Right lobe of liver (tissue), 6 donors: ENCODE results near the gene KHDC1L. TPM values are rescaled to one million over a fixed set of nuclear protein-coding genes. Genes with fewer than 3 reads are reported as not detected.

Source experiments
- ATAC-seq, 4 donors: fragments of 200-7000 bp; cut with Tn5 transposase; one replicate each; pipeline ENCODE4 v1.9.1; 2020; ENCODE audit warnings: mild to moderate bottlenecking in 4 of 4, moderate library complexity in 4 of 4
- DNase-seq, 3 donors: peaks; one replicate each; pipeline ENCODE4 v3.0.0-alpha.2; 2020
- H3K27ac ChIP-seq, 3 donors: fragments of 200-600 bp; one replicate each; pipeline ENCODE4 v1.8.0; 2022
- H3K27me3 ChIP-seq, 2 donors: fragments of 200-600 bp; one replicate each; pipeline ENCODE4 v1.8.0; 2022
- H3K36me3 ChIP-seq, 4 donors: fragments of 200-600 bp; sonication (generic) in 1 of 4; one replicate each; pipeline versions ENCODE4 v1.5.1 to v1.8.0; 2017 to 2022; ENCODE audit warnings: control low read depth in 1 of 4
- H3K4me1 ChIP-seq, 4 donors: fragments of 200-600 bp; sonication (generic) in 1 of 4; one replicate each; pipeline versions ENCODE4 v1.5.1 to v1.8.0; 2017 to 2022; ENCODE audit warnings: control low read depth in 1 of 4
- H3K4me3 ChIP-seq, 3 donors: fragments of 200-600 bp; one replicate each; pipeline ENCODE4 v1.8.0; 2022
- H3K9me3 ChIP-seq, 4 donors: fragments of 200-600 bp; sonication (generic) in 1 of 4; one replicate each; pipeline versions ENCODE4 v1.5.1 to v1.8.0; 2017 to 2022; ENCODE audit warnings: control low read depth in 1 of 4
- CTCF ChIP-seq, 4 donors: fragments of 200-600 bp in 3 of 4; fragments of 450-650 bp in 1 of 4; IDR thresholded peaks; one replicate each; pipeline versions ENCODE4 v1.5.1 to v1.8.0; 2016 to 2022; ENCODE audit warnings: antibody characterized with exemption in 4 of 4, mild to moderate bottlenecking in 2 of 4
- POLR2A ChIP-seq: fragments of 450-650 bp; IDR thresholded peaks from one replicate; pipeline ENCODE4 v1.6.1; 2017; ENCODE audit warnings: antibody characterized with exemption, mild to moderate bottlenecking
- WGBS: methylation state at CpG from one replicate; pipeline ENCODE4 v1.1.6; 2018; ENCODE audit warnings: low coverage, low lambda C conversion rate; ENCODE audit not compliant: insufficient coverage; ENCODE audit errors: missing lambda C conversion rate; 5-methylcytosine and 5-hydroxymethylcytosine counted together
- intact Hi-C, 2 donors: fragments of 100-400 bp; cut with DNase I; formaldehyde crosslinking; loops; one replicate each; pipeline versions ENCODE4 v1.11.2 to v1.14.1; 2022
- total RNA-seq, 6 experiments: library from RNA; depleted of rRNA in 2 of 6; stranded (reverse); fragments of >200 nt in 2 of 6; fragmentation: NEBNext Ultra II Directional in 3 of 6; extraction: Animal tissue kit (Norgen Biotek cat#: 25700) in 3 of 6; gene quantifications; one replicate each; pipeline versions ENCODE4 v1.1.0 to v1.2.4, GENCODE V29; 2016 to 2023
- donor health status: DM: no; HTN: yes; CAD: no.
- donor health status: DM: no; HTN: no; CAD: no.
- donor health status: DM: no; HTN: no; CAD: no.
- donor health status: DM: no; HTN: yes; CAD: no.
- donor health status: DM: no; HTN: yes; CAD: no.

KHDC1L gene
- total RNA-seq, 6 experiments from 2014 or later = not detected

- no peak overlapping the region for H3K27ac ChIP-seq
- no peak for TF ChIP-seq POLR2A
- no peak for TF ChIP-seq CTCF (IDR thresholded peaks at IDR 0.05)
- WGBS = 58% methylated on average over 3 of the region's 3 CpGs
- no peak overlapping the region for H3K4me3 ChIP-seq
- H3K9me3 ChIP-seq = no peaks in the 10 kb centered on the region
- ATAC-seq (no peak), DNase-seq (no peak)
- intact Hi-C loops = no loop called here
- no peaks in the 10 kb centered on the region for H3K27me3 ChIP-seq
- H3K4me1 ChIP-seq = no peaks in the 10 kb centered on the region
- no peaks in the 10 kb centered on the region for H3K36me3 ChIP-seq
Observed at GRCh38 chr6:73207221-73207837, 18.0 kb downstream of the KHDC1L start.

- Histone ChIP-seq H3K36me3 (no peaks in the 10 kb centered on the region), H3K4me3 (no peak overlapping the region), H3K4me1 (no peaks in the 10 kb centered on the region), H3K27ac (no peak overlapping the region), H3K9me3 (no peaks in the 10 kb centered on the region), H3K27me3 (no peaks in the 10 kb centered on the region)
- intact Hi-C loops = no loop called here
- WGBS = 66% methylated on average over 3 of the region's 4 CpGs
- ATAC-seq (no peak), DNase-seq (no peak)
- no peak for TF ChIP-seq CTCF (IDR thresholded peaks at IDR 0.05)
- TF ChIP-seq POLR2A = no peak
Observed at GRCh38 chr6:73204252-73204651, 21.0 kb downstream of the KHDC1L start.

- WGBS = 60% methylated on average over 1 of the region's 1 CpG
- Histone ChIP-seq H3K36me3 (no peaks in the 10 kb centered on the region), H3K27me3 (no peaks in the 10 kb centered on the region), H3K27ac (no peak overlapping the region), H3K4me3 (no peak overlapping the region), H3K9me3 (no peaks in the 10 kb centered on the region), H3K4me1 (no peaks in the 10 kb centered on the region)
- intact Hi-C loops = no loop called here
- TF ChIP-seq CTCF (IDR thresholded peaks at IDR 0.05) (no peak), POLR2A (no peak)
- ATAC-seq (no peak), DNase-seq (no peak)
Observed at GRCh38 chr6:73203098-73203497, 22.2 kb downstream of the KHDC1L start.

DNA sequence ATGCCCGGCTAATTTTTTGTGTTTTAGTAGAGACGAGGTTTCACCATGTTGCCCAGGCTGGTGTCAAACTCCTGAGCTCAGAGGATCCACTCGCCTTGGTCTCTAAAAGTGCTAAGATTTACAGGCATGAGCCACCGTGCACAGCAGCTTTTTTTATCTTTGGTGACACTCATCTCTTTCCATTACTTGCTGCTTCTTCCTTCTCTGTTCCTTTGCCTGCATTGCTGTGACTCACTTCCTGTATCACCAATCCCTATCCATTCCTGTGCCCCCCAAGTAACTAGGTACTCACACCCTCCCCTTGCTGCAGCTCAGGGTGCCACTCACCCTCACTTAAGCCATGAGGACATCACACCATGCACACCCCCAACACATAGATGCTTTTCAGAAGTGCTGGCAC is 24.6 kb downstream of the KHDC1L start:
- no peaks in the 10 kb centered on the region for H3K9me3 ChIP-seq
- no peaks in the 10 kb centered on the region for H3K36me3 ChIP-seq
- intact Hi-C loops = no loop called here
- H3K27ac ChIP-seq = no peak overlapping the region
- DNase-seq = no peak
- H3K4me3 ChIP-seq = no peak overlapping the region
- H3K4me1 ChIP-seq = no peaks in the 10 kb centered on the region
- 19% methylated on average over 4 of the region's 4 CpGs for WGBS
- no peak for ATAC-seq
- no peak for TF ChIP-seq CTCF (IDR thresholded peaks at IDR 0.05)
- TF ChIP-seq POLR2A = no peak
- no peaks in the 10 kb centered on the region for H3K27me3 ChIP-seq

- WGBS = 68% methylated on average over 3 of the region's 3 CpGs
- H3K4me1 ChIP-seq = no peaks in the 10 kb centered on the region
- no peak for DNase-seq
- H3K36me3 ChIP-seq = no peaks in the 10 kb centered on the region
- H3K9me3 ChIP-seq = no peaks in the 10 kb centered on the region
- ATAC-seq = no peak
- H3K27me3 ChIP-seq = no peaks in the 10 kb centered on the region
- no peak overlapping the region for H3K4me3 ChIP-seq
- H3K27ac ChIP-seq = no peak overlapping the region
- TF ChIP-seq POLR2A (no peak), CTCF (IDR thresholded peaks at IDR 0.05) (no peak)
- intact Hi-C loops = no loop called here
Observed at GRCh38 chr6:73200247-73200646, 25.0 kb downstream of the KHDC1L start.
